SU-DHL-6 (cell line): ENCODE results near the gene TH.
A peak's percentile ranks its signal among the peaks of the same experiment; 100 is the strongest.

ENCODE experiments used
- H2AFZ ChIP-seq: fragments of 200-600 bp; sonication (generic); 2 replicates; pipeline ENCODE4 v1.6.1; 2014; ENCODE audit warnings: low read depth, mild to moderate bottlenecking, moderate library complexity, mixed read lengths, antibody characterized with exemption, low read length; ENCODE audit not compliant: severe bottlenecking
- H3F3A ChIP-seq: fragments of 200-600 bp; shearing (Covaris generic); 2 replicates; pipeline ENCODE4 v1.6.0; 2016; ENCODE audit warnings: antibody characterized with exemption, mild to moderate bottlenecking; ENCODE audit not compliant: insufficient read depth
- H3K27ac ChIP-seq: fragments of 200-600 bp; sonication (generic); 2 replicates; pipeline ENCODE4 v1.5.1; 2016; ENCODE audit warnings: low read depth, mild to moderate bottlenecking, low read length, moderate library complexity, mixed read lengths
- H3K27me3 ChIP-seq: fragments of 200-600 bp; sonication (generic), shearing (Covaris generic); 2 replicates; pipeline ENCODE4 v1.6.0; 2014; ENCODE audit warnings: mild to moderate bottlenecking, low read length
- H3K36me3 ChIP-seq: fragments of 200-600 bp; sonication (generic); 2 replicates; pipeline ENCODE4 v1.6.1; 2014; ENCODE audit warnings: mild to moderate bottlenecking, low read length, mixed read lengths
- H3K4me2 ChIP-seq: fragments of 300-600, 200-600 bp; shearing (Covaris generic), sonication (generic); 2 replicates; pipeline ENCODE4 v1.6.0; 2014; ENCODE audit warnings: low read length, low read depth, mild to moderate bottlenecking; ENCODE audit not compliant: poor library complexity, severe bottlenecking
- H3K4me3 ChIP-seq: fragments of 200-600 bp; sonication (generic); 2 replicates; pipeline ENCODE4 v1.5.1; 2014; ENCODE audit warnings: antibody characterized with exemption, low read length, mild to moderate bottlenecking, mixed read lengths; ENCODE audit not compliant: insufficient read depth, poor library complexity, severe bottlenecking
- H3K79me2 ChIP-seq: fragments of 200-600 bp; sonication (generic); 2 replicates; pipeline ENCODE4 v1.6.1; 2014; ENCODE audit warnings: mild to moderate bottlenecking, low read length, moderate library complexity; ENCODE audit not compliant: insufficient read depth
- H3K9ac ChIP-seq: fragments of 200-600 bp; sonication (generic); 2 replicates; pipeline ENCODE4 v1.7.0; 2014; ENCODE audit warnings: mild to moderate bottlenecking, low read length
- H3K9me2 ChIP-seq: fragments of 200-600 bp; sonication (generic); replicated peaks from 2 replicates; pipeline ENCODE4 v1.6.1; 2014; ENCODE audit warnings: low read length; ENCODE audit not compliant: insufficient read depth
- H3K9me3 ChIP-seq: fragments of 200-600 bp; sonication (generic); 2 replicates; pipeline ENCODE4 v1.6.1; 2014; ENCODE audit warnings: low read length, mixed read lengths; ENCODE audit not compliant: insufficient read depth
- H4K20me1 ChIP-seq: fragments of 200-600 bp; sonication (generic); 2 replicates; pipeline ENCODE4 v1.6.1; 2014; ENCODE audit warnings: low read depth, mild to moderate bottlenecking, antibody characterized with exemption, low read length, moderate library complexity, mixed read lengths
- EZH2phosphoT487 ChIP-seq: fragments of 200-600 bp; sonication (generic), shearing (Covaris generic); conservative IDR thresholded peaks from 2 replicates; pipeline ENCODE4 v1.6.1; 2018; ENCODE audit warnings: mild to moderate bottlenecking, antibody characterized with exemption, low read length, moderate library complexity, mixed read lengths
- TF ChIP-seq, protein P1 (sequence below): fragments of 200-600 bp; sonication (generic); IDR thresholded peaks from one replicate; pipeline ENCODE4 v1.5.1; 2017; ENCODE audit warnings: antibody characterized with exemption, mild to moderate bottlenecking, low read length, moderate library complexity; ENCODE audit not compliant: insufficient read depth, poor library complexity, severe bottlenecking

The TH gene

DNA sequence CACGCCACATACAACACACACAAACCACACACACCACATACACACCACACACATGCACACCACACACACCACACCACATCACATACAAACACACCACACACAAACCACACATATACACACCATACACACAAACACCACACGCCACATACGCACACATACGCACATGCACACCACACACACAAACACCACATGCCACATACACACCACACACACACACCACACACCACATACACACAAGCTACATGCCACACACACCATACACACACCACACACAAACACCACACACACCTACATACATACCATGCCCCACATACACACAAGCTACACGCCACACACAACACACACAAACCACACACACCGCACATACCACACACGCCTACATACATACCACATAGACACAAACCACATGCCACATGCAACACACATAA lies 15.7 kb upstream of the TH start:
- Histone ChIP-seq H3K27ac (no peak overlapping the region), H4K20me1 (no peaks in the 10 kb centered on the region), H3K27me3 (no peaks in the 10 kb centered on the region), H3K4me2 (no peak overlapping the region), H2AFZ (no peak overlapping the region), H3K79me2 (no peaks in the 10 kb centered on the region), H3K9me2 (no peaks in the 10 kb centered on the region), H3K4me3 (no peak overlapping the region), H3K9ac (no peak overlapping the region), H3K9me3 (no peaks in the 10 kb centered on the region), H3K36me3 (no peaks in the 10 kb centered on the region), H3F3A (no peaks in the 10 kb centered on the region)
- TF ChIP-seq, protein P1, sequence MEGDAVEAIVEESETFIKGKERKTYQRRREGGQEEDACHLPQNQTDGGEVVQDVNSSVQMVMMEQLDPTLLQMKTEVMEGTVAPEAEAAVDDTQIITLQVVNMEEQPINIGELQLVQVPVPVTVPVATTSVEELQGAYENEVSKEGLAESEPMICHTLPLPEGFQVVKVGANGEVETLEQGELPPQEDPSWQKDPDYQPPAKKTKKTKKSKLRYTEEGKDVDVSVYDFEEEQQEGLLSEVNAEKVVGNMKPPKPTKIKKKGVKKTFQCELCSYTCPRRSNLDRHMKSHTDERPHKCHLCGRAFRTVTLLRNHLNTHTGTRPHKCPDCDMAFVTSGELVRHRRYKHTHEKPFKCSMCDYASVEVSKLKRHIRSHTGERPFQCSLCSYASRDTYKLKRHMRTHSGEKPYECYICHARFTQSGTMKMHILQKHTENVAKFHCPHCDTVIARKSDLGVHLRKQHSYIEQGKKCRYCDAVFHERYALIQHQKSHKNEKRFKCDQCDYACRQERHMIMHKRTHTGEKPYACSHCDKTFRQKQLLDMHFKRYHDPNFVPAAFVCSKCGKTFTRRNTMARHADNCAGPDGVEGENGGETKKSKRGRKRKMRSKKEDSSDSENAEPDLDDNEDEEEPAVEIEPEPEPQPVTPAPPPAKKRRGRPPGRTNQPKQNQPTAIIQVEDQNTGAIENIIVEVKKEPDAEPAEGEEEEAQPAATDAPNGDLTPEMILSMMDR = no peak
- TF ChIP-seq EZH2phosphoT487 = no peak

- no peaks in the 10 kb centered on the region for H3K9me3 ChIP-seq
- H3K9me2 ChIP-seq = no peaks in the 10 kb centered on the region
- H4K20me1 ChIP-seq = no peaks in the 10 kb centered on the region
- H3K27ac ChIP-seq = no peak overlapping the region
- TF ChIP-seq, protein P1 = peak; percentile 22
- TF ChIP-seq EZH2phosphoT487 = no peak
- H3K4me3 ChIP-seq = no peak overlapping the region
- no peak overlapping the region for H2AFZ ChIP-seq
- H3K79me2 ChIP-seq = no peaks in the 10 kb centered on the region
- H3K27me3 ChIP-seq = no peaks in the 10 kb centered on the region
- H3F3A ChIP-seq = no peaks in the 10 kb centered on the region
- H3K4me2 ChIP-seq = no peak overlapping the region
- H3K36me3 ChIP-seq = no peaks in the 10 kb centered on the region
- H3K9ac ChIP-seq = no peak overlapping the region
These were observed 15.2 kb upstream of the TH start for GRCh38 chr11:2186669-2187279.

GRCh38 chr11:2185324-2186085 lies 13.9 kb upstream of the TH start:
- H3K36me3 ChIP-seq = no peaks in the 10 kb centered on the region
- no peaks in the 10 kb centered on the region for H3K79me2 ChIP-seq
- no peak overlapping the region for H2AFZ ChIP-seq
- H3K9me2 ChIP-seq = no peaks in the 10 kb centered on the region
- H3K27me3 ChIP-seq = no peaks in the 10 kb centered on the region
- no peak overlapping the region for H3K4me3 ChIP-seq
- no peak overlapping the region for H3K4me2 ChIP-seq
- H3K9me3 ChIP-seq = no peaks in the 10 kb centered on the region
- no peak overlapping the region for H3K27ac ChIP-seq
- TF ChIP-seq EZH2phosphoT487 = no peak
- TF ChIP-seq, protein P1 = no peak
- no peaks in the 10 kb centered on the region for H4K20me1 ChIP-seq
- H3K9ac ChIP-seq = no peak overlapping the region
- H3F3A ChIP-seq = no peaks in the 10 kb centered on the region
